Activated B cell treated with CpG ODN at 0.5 μM for 24 hours (primary cell): ENCODE results near the gene FSD1L. TPM values are rescaled to one million over a fixed set of nuclear protein-coding genes. Genes with fewer than 3 reads are reported as not detected.
"Not testable (repeated sequence)": the region's sequence is repeated elsewhere in the genome, so short reads cannot be mapped to it uniquely, and the experiment has no call there.

Experiments used
- ATAC-seq: fragments of 200-7000 bp; cut with Tn5 transposase; one replicate; pipeline ENCODE4 v1.10.0; 2021; ENCODE audit warnings: low read depth, mild to moderate bottlenecking, moderate library complexity
- CTCF ChIA-PET: fragments of 350-600 bp; sonication (Branson Sonifier 250); formaldehyde crosslinking; loops from one replicate; lab custom pipeline; 2021; ENCODE audit warnings: antibody characterized with exemption; lab: Charles Lee
- POLR2A ChIA-PET: fragments of 350-600 bp; sonication (Branson Sonifier 250); formaldehyde crosslinking; loops from one replicate; lab custom pipeline; 2021; ENCODE audit warnings: antibody characterized with exemption; lab: Charles Lee
- DNase-seq: peaks from one replicate; pipeline ENCODE4 v3.0.0; 2022
- H3K27ac Mint-ChIP-seq: one replicate; pipeline ENCODE4 v1.8.0; 2020; ENCODE audit warnings: mixed read lengths
- H3K27me3 Mint-ChIP-seq: one replicate; pipeline ENCODE4 v1.8.0; 2021; ENCODE audit warnings: mixed read lengths
- H3K36me3 Mint-ChIP-seq: one replicate; pipeline ENCODE4 v1.8.0; 2021; ENCODE audit warnings: low read depth, mixed read lengths
- H3K4me1 Mint-ChIP-seq: one replicate; pipeline ENCODE4 v1.8.0; 2021; ENCODE audit warnings: mixed read lengths
- H3K4me3 Mint-ChIP-seq: one replicate; pipeline ENCODE4 v1.8.0; 2020; ENCODE audit warnings: mild to moderate bottlenecking, mixed read lengths
- H3K9me3 Mint-ChIP-seq: one replicate; pipeline ENCODE4 v1.8.0; 2020; ENCODE audit warnings: mixed read lengths
- intact Hi-C: fragments of 100-400 bp; cut with micrococcal nuclease; formaldehyde crosslinking; loops from one replicate; pipeline ENCODE4 v1.15.1; 2024
- total RNA-seq: library from RNA; stranded (reverse); gene quantifications from 2 replicates; pipeline ENCODE4 v1.2.3, GENCODE V29; 2022
- TF ChIP-seq, protein P1 (sequence below): fragments of 200-600 bp; IDR thresholded peaks from one replicate; pipeline ENCODE4 v1.8.0; 2022; ENCODE audit warnings: antibody characterized with exemption, mild to moderate bottlenecking

The FSD1L gene
- total RNA-seq, 1 donor from 2014 or later = 12.4 TPM

GRCh38 chr9:105522618-105523385 is 75.0 kb downstream of the FSD1L start:
- CTCF ChIA-PET, DNase-seq, H3K36me3 Mint-ChIP-seq, H3K9me3 Mint-ChIP-seq, H3K4me1 Mint-ChIP-seq, POLR2A ChIA-PET, H3K4me3 Mint-ChIP-seq, intact Hi-C loops, H3K27me3 Mint-ChIP-seq, H3K27ac Mint-ChIP-seq, ATAC-seq: not testable (repeated sequence)

DNA sequence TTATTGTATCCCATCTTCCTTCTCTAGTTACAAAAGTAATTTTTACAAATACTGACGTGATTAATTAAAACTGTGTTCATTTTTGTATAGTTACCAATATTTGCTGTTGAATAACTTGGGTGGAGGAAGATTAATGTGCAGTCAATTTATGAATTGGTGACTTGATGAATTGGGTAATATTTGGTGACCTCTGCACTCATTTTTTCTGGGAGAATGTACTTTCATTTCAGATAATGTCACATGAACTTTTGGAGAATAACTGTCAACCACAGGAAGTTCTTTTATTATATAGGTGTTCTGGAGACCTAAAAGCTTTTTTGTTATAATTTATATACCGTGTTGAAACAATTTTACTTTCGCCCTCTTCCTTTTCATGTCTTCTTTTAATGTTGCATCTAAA is 83.7 kb downstream of the FSD1L start:
- no peak overlapping the region for H3K27ac Mint-ChIP-seq
- no peaks in the 10 kb centered on the region for H3K27me3 Mint-ChIP-seq
- CTCF ChIA-PET = no interaction called here
- ATAC-seq = no peak
- no peak for DNase-seq
- POLR2A ChIA-PET = no interaction called here
- intact Hi-C loops = no loop called here
- TF ChIP-seq, protein P1, sequence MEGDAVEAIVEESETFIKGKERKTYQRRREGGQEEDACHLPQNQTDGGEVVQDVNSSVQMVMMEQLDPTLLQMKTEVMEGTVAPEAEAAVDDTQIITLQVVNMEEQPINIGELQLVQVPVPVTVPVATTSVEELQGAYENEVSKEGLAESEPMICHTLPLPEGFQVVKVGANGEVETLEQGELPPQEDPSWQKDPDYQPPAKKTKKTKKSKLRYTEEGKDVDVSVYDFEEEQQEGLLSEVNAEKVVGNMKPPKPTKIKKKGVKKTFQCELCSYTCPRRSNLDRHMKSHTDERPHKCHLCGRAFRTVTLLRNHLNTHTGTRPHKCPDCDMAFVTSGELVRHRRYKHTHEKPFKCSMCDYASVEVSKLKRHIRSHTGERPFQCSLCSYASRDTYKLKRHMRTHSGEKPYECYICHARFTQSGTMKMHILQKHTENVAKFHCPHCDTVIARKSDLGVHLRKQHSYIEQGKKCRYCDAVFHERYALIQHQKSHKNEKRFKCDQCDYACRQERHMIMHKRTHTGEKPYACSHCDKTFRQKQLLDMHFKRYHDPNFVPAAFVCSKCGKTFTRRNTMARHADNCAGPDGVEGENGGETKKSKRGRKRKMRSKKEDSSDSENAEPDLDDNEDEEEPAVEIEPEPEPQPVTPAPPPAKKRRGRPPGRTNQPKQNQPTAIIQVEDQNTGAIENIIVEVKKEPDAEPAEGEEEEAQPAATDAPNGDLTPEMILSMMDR = no peak
- H3K9me3 Mint-ChIP-seq = peaks cover 6% of the 10 kb centered on the region
- peaks cover 15% of the 10 kb centered on the region for H3K4me1 Mint-ChIP-seq
- peaks cover 7% of the 10 kb centered on the region for H3K36me3 Mint-ChIP-seq
- H3K4me3 Mint-ChIP-seq = no peak overlapping the region

- intact Hi-C loops = no loop called here
- Mint-ChIP-seq H3K27me3 (no peaks in the 10 kb centered on the region), H3K9me3 (no peaks in the 10 kb centered on the region), H3K4me3 (no peak overlapping the region), H3K27ac (no peak overlapping the region), H3K4me1 (peaks cover 15% of the 10 kb centered on the region), H3K36me3 (peaks cover 7% of the 10 kb centered on the region)
- ChIA-PET CTCF (no interaction called here), POLR2A (interaction anchor here (0.6 kb wide), 1 partner anchor 40 kb away, joined by 4 read pairs; no protein-coding TSS in a partner anchor)
- no peak for DNase-seq
- TF ChIP-seq, protein P1 = no peak
- peak; percentile 28 for ATAC-seq
Observed at GRCh38 chr9:105535920-105536668, 88.3 kb downstream of the FSD1L start.

- no peaks in the 10 kb centered on the region for H3K9me3 Mint-ChIP-seq
- no peak for DNase-seq
- H3K4me1 Mint-ChIP-seq = peaks cover 27% of the 10 kb centered on the region
- peaks cover 7% of the 10 kb centered on the region for H3K36me3 Mint-ChIP-seq
- POLR2A ChIA-PET = no interaction called here
- TF ChIP-seq, protein P1 = no peak
- CTCF ChIA-PET = no interaction called here
- no peak overlapping the region for H3K4me3 Mint-ChIP-seq
- ATAC-seq = no peak
- intact Hi-C loops = no loop called here
- H3K27ac Mint-ChIP-seq = no peak overlapping the region
- no peaks in the 10 kb centered on the region for H3K27me3 Mint-ChIP-seq
Observed at GRCh38 chr9:105539452-105539851, 91.6 kb downstream of the FSD1L start.

DNA sequence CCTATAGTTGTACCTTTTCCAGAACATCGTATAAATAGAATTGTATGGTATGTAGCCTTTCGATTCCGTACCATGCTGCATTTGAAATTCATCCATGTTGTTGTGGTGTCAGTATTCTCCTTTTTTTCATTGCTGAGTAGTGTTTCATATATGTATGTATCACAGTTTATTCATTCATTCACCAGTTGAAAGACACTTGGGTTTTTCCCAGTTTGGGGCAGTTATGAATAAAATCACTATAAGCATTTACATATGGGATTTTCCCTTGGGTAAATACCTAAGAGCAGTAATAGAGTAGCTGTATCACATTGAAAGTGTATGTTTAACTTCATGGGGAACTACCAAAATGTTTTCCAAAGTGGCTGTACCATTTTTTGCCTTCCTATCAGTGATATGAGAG is 94.0 kb downstream of the FSD1L start:
- intact Hi-C loops = loop anchor here (1.0 to 5.0 kb wide), 4 partner anchors 16 to 1450 kb away; partner anchors contain the start of genes FKTN, FSD1L and SMC2
- peak; percentile 95 for ATAC-seq
- CTCF ChIA-PET = interaction anchor here (0.8 kb wide), 1 partner anchor 97 kb away, joined by 3 read pairs; no protein-coding TSS in a partner anchor
- H3K27me3 Mint-ChIP-seq = no peaks in the 10 kb centered on the region
- POLR2A ChIA-PET = interaction anchor here (0.7 kb wide), 1 partner anchor 80 kb away, joined by 3 read pairs; no protein-coding TSS in a partner anchor
- no peak for DNase-seq
- no peaks in the 10 kb centered on the region for H3K9me3 Mint-ChIP-seq
- no peaks in the 10 kb centered on the region for H3K36me3 Mint-ChIP-seq
- H3K4me1 Mint-ChIP-seq = peaks cover 12% of the 10 kb centered on the region
- no peak overlapping the region for H3K4me3 Mint-ChIP-seq
- H3K27ac Mint-ChIP-seq = no peak overlapping the region
- TF ChIP-seq, protein P1 = no peak
